ENCODE data around the gene C7orf33.

- TF ChIP-seq POLR2A (IDR thresholded peaks at IDR 0.05) (no peak), CTCF (IDR thresholded peaks at IDR 0.05) (no peak)
Measured at GRCh38 chr7:148665221-148665620, 74.7 kb downstream of the C7orf33 start.

Data from lower leg skin (tissue), 3 donors.